RWPE2 (cell line): ENCODE measurements around the gene ITK.
"Not testable (repeated sequence)": the region's sequence is repeated elsewhere in the genome, so short reads cannot be mapped to it uniquely, and the experiment has no call there.

Experiments used
- ATAC-seq: fragments of 200-7000 bp; cut with Tn5 transposase; 3 replicates; pipeline ENCODE4 v1.9.1; 2021; ENCODE audit warnings: low read depth
- DNase-seq: peaks from one replicate; pipeline ENCODE4 v3.0.0-alpha.2; 2020; ENCODE audit warnings: low spot score
- H3K27ac ChIP-seq: fragments of 450-650 bp; 2 replicates; pipeline ENCODE4 v1.5.1; 2017; ENCODE audit warnings: mild to moderate bottlenecking; ENCODE audit not compliant: poor library complexity, severe bottlenecking
- H3K27me3 ChIP-seq: fragments of 250-450 bp; sonication (Bioruptor Pico); 2 replicates; pipeline ENCODE4 v1.5.1; 2021; ENCODE audit warnings: mild to moderate bottlenecking, moderate library complexity; ENCODE audit not compliant: insufficient read depth, poor library complexity, severe bottlenecking
- H3K36me3 ChIP-seq: fragments of 250-450 bp; sonication (Bioruptor Pico); 2 replicates; pipeline ENCODE4 v1.5.1; 2020; ENCODE audit warnings: low read depth, mild to moderate bottlenecking, moderate library complexity
- H3K4me1 ChIP-seq: fragments of 250-450 bp; sonication (Bioruptor Pico); 2 replicates; pipeline ENCODE4 v1.5.1; 2021; ENCODE audit warnings: mild to moderate bottlenecking, moderate library complexity; ENCODE audit not compliant: insufficient read depth, poor library complexity, severe bottlenecking
- H3K4me3 ChIP-seq: fragments of 250-450 bp; sonication (Bioruptor Pico); 2 replicates; pipeline ENCODE4 v1.5.1; 2021; ENCODE audit warnings: mild to moderate bottlenecking, moderate library complexity; ENCODE audit not compliant: severe bottlenecking
- H3K9me3 ChIP-seq: fragments of 250-450 bp; sonication (Bioruptor Pico); 2 replicates; pipeline ENCODE4 v1.5.1; 2021; ENCODE audit warnings: mild to moderate bottlenecking, moderate library complexity; ENCODE audit not compliant: severe bottlenecking
- TF ChIP-seq, protein P1 (sequence below): fragments of 450-650 bp; IDR thresholded peaks from one replicate; pipeline ENCODE4 v1.5.1; 2017; ENCODE audit warnings: mild to moderate bottlenecking, moderate library complexity; ENCODE audit not compliant: poor library complexity, severe bottlenecking

ITK gene

DNA sequence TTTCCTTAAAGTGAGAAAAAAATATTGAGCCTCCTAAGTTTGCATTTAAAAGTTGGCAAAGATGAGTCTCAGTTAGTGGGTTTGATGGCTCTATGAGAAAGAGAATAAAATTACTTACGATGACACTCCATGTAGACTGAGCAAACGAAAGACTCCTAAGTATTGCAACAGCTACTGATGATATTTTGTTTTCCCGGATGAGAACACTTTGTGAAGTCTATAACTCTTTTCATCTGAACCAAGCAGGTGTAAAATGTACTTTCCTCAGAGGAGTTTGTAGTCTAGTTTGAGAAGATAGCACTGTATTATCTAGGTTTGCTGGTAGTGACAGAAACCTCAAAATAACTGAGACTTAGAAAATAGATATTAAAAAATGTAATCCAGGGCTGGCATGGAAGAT is 1.7 kb upstream of the ITK start:
- no peaks in the 10 kb centered on the region for H3K36me3 ChIP-seq
- H3K4me3 ChIP-seq: no peak overlapping the region
- TF ChIP-seq, protein P1, sequence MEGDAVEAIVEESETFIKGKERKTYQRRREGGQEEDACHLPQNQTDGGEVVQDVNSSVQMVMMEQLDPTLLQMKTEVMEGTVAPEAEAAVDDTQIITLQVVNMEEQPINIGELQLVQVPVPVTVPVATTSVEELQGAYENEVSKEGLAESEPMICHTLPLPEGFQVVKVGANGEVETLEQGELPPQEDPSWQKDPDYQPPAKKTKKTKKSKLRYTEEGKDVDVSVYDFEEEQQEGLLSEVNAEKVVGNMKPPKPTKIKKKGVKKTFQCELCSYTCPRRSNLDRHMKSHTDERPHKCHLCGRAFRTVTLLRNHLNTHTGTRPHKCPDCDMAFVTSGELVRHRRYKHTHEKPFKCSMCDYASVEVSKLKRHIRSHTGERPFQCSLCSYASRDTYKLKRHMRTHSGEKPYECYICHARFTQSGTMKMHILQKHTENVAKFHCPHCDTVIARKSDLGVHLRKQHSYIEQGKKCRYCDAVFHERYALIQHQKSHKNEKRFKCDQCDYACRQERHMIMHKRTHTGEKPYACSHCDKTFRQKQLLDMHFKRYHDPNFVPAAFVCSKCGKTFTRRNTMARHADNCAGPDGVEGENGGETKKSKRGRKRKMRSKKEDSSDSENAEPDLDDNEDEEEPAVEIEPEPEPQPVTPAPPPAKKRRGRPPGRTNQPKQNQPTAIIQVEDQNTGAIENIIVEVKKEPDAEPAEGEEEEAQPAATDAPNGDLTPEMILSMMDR: no peak
- peaks cover 19% of the 10 kb centered on the region for H3K27me3 ChIP-seq
- ATAC-seq (no peak), DNase-seq (no peak)
- H3K9me3 ChIP-seq: no peaks in the 10 kb centered on the region
- H3K4me1 ChIP-seq: no peaks in the 10 kb centered on the region
- no peak overlapping the region for H3K27ac ChIP-seq

DNA sequence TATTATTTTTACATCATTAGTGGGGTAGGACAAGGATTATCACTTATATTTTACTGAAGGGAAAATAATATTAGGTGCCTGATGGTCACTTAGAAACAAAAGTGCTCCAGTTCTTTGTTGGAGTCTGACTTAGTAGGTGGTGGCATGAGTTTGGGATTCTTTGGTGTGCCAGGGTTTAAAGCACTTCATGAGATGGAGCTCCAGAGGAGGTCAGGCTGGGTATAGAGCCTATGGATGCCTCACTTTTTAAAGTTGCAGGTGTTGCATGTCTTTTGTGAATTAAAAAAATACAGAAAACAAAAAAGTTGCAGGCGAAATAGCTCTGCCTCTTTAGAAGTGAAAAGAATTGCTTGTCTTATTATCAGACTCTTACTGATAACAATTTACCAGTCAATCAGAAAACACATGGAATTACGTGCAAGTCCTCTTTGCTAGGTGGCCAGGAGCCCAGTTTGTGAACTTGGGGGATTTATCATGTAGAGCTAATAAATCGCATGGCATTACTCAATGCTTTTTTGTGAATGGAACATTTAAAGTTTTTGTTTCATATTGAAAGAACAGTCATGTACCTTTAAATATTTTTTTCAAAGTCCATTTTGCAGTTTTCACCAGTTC is 1.6 kb downstream of the ITK start:
- TF ChIP-seq, protein P1: no peak
- DNase-seq (no peak), ATAC-seq (no peak)
- H3K27ac ChIP-seq: no peak overlapping the region
- H3K27me3 ChIP-seq: peaks cover 19% of the 10 kb centered on the region
- H3K4me1 ChIP-seq: no peaks in the 10 kb centered on the region
- H3K36me3 ChIP-seq: no peaks in the 10 kb centered on the region
- H3K9me3 ChIP-seq: no peaks in the 10 kb centered on the region
- H3K4me3 ChIP-seq: no peak overlapping the region

DNA sequence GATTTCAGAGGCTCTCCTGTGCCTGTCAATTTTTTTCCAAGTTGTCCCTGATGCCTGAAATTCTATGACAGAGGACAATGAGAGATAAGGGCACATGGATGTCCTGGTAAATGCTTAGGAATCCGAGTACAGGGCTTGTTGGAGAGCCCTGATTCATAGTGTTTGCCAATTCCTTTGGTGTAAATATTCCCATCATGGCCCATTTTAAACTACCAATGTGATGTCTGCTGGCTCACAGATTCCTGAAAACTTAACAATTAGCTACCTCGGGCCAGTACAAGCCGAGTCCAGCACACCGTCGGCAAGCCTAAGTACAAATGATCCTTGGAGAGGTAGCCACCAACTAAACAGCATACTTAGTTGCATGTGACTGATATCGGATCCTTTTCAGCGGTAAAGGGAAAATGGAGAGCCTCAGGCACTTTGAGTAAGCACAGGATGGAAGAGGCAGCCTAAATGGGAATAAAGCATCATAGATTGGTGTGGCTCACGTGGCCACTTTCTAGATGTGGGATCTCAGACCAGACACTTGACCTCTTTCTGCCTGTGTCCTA is 3.6 kb downstream of the ITK start:
- H3K9me3 ChIP-seq: no peaks in the 10 kb centered on the region
- peaks cover 19% of the 10 kb centered on the region for H3K27me3 ChIP-seq
- H3K36me3 ChIP-seq: no peaks in the 10 kb centered on the region
- no peak overlapping the region for H3K27ac ChIP-seq
- H3K4me1 ChIP-seq: no peaks in the 10 kb centered on the region
- ATAC-seq: no peak
- TF ChIP-seq, protein P1: no peak
- DNase-seq: no peak
- H3K4me3 ChIP-seq: no peak overlapping the region

DNA sequence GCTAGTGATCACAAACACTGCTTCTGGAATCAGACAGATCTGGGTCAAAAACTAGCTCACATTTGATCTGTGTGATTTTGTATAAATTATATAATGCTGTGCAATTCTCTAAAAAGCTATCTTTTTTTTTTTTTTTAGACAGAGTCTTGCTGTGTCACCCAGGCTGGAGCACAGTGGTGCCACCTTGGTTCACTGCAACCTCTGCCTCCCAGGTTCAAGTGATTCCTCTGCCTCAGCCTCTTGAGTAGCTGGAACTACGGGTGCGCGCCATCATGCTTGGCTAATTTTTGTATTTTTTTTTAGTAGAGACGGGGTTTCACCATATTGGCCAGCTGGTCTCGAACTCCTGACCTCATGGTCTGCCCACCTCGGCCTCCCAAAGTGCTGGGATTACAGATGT is 4.5 kb downstream of the ITK start:
- DNase-seq, H3K4me3 ChIP-seq, ATAC-seq, H3K27ac ChIP-seq, H3K4me1 ChIP-seq, H3K36me3 ChIP-seq, H3K9me3 ChIP-seq: not testable (repeated sequence)
- H3K27me3 ChIP-seq: peaks cover 19% of the 10 kb centered on the region

DNA sequence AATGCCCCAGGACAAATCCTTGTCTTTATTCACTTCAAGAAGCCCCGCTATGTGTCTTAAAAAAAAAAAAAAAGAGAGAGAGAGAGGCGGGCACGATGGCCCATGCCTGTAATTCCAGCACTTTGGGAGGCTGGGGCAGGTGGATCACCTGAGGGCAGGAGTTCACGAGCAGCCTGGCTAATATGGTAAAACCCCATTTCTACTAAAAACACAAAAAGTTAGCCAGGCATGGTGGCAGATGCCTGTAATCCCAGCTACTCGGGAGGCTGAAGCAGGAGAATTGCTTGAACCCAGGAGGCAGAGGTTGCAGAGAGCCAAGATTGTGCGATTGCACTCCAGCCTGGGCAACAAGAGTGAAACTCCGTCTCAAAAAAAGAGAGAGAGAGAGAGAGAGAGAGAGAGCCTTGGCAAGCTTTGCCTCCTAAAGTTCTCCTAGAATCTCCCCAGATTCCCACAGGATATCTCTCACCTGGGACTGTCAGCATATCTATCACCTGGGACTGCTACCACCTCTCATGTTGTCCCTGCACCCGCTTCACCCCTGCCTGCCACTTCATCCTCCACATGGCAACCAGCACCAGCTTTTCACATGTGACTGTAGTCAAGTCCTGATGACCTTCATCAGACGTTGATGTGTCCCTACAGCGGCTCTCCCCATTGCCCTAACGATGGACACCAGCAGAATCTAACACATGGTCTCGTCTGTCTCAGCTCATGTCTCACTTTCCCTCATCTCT is 5.8 kb downstream of the ITK start:
- Histone ChIP-seq H3K36me3 (no peaks in the 10 kb centered on the region), H3K4me3 (no peak overlapping the region), H3K9me3 (no peaks in the 10 kb centered on the region), H3K4me1 (no peaks in the 10 kb centered on the region), H3K27me3 (peaks cover 17% of the 10 kb centered on the region), H3K27ac (no peak overlapping the region)
- no peak for DNase-seq
- TF ChIP-seq, protein P1: no peak
- ATAC-seq: no peak
